Kidney epithelial cell (primary cell): Measurements from ENCODE around the gene PPME1. TPM values are rescaled to one million over a fixed set of nuclear protein-coding genes. Genes with fewer than 3 reads are reported as not detected.

Experiments
- DNase-seq: peaks from one replicate; pipeline ENCODE4 v3.0.0-alpha.2; 2010; ENCODE audit warnings: low read depth
- H3K27me3 ChIP-seq: 2 replicates; pipeline ENCODE4 v1.6.0; 2011; ENCODE audit warnings: low read length; ENCODE audit not compliant: control insufficient read depth, insufficient read depth
- H3K36me3 ChIP-seq: 2 replicates; pipeline ENCODE4 v1.5.1; 2011; ENCODE audit warnings: low read length; ENCODE audit not compliant: control insufficient read depth, insufficient read depth
- H3K4me3 ChIP-seq: 2 replicates; pipeline ENCODE4 v1.5.1; 2011; ENCODE audit warnings: low read depth, mild to moderate bottlenecking, control low read depth, low read length
- total RNA-seq: library from RNA; depleted of rRNA; stranded (reverse); fragments of >200 nt; gene quantifications from 2 replicates; pipeline ENCODE4 v1.2.3, GENCODE V29; 2015
- TF ChIP-seq, protein P1 (sequence below): IDR thresholded peaks from 2 replicates; pipeline ENCODE4 v1.5.1; 2011; ENCODE audit warnings: mild to moderate bottlenecking, moderate library complexity, low read length, control low read depth, inconsistent platforms; ENCODE audit not compliant: insufficient read depth, poor library complexity, severe bottlenecking

Gene PPME1
- total RNA-seq, 1 donor from 2014 or later = 29.2 TPM

DNA sequence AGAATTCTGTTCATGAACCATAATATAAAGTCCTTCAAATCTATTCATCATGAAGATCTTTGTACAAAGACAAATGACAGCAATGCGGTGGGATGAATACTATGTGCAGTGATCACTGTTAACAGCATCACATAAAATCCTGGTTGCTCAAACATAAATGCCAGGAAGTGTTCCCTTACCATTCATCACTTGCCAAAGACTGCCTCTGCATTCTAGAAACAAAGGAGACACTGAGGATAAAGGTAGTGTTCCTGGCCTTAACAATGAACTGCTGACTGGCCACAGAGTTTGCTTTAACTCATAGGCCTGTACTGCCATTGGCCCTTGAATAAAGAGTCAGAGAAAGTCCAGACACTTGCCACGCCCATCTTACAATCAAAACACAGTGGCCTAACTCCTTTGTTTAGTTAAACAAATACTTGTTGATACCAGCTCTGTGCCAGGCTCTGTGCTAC, 29.8 kb upstream of the PPME1 start:
- H3K27me3 ChIP-seq = no peaks in the 10 kb centered on the region
- no peaks in the 10 kb centered on the region for H3K36me3 ChIP-seq
- TF ChIP-seq, protein P1, sequence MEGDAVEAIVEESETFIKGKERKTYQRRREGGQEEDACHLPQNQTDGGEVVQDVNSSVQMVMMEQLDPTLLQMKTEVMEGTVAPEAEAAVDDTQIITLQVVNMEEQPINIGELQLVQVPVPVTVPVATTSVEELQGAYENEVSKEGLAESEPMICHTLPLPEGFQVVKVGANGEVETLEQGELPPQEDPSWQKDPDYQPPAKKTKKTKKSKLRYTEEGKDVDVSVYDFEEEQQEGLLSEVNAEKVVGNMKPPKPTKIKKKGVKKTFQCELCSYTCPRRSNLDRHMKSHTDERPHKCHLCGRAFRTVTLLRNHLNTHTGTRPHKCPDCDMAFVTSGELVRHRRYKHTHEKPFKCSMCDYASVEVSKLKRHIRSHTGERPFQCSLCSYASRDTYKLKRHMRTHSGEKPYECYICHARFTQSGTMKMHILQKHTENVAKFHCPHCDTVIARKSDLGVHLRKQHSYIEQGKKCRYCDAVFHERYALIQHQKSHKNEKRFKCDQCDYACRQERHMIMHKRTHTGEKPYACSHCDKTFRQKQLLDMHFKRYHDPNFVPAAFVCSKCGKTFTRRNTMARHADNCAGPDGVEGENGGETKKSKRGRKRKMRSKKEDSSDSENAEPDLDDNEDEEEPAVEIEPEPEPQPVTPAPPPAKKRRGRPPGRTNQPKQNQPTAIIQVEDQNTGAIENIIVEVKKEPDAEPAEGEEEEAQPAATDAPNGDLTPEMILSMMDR = no peak
- DNase-seq = no peak
- H3K4me3 ChIP-seq = no peak overlapping the region

DNA sequence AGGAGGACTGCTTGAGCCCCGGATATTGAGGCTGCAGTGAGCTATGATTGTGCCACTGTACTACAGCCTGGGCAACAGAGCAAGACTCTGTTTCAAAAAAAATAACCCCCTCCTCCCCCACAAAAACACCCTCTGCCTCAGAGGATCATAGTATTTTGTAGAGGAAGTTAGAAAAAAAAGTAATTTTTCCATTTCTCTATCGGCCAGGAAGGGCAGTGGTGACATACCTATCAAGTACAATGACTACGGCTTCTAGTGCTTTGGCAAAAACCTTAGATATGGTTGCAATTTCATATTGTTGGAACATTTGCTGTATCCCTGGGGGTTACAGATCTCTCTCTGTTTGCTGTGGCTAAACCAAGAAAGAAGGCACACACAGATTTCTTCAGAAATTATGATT, 29.2 kb upstream of the PPME1 start:
- no peaks in the 10 kb centered on the region for H3K27me3 ChIP-seq
- H3K4me3 ChIP-seq = no peak overlapping the region
- DNase-seq = no peak
- H3K36me3 ChIP-seq = no peaks in the 10 kb centered on the region
- TF ChIP-seq, protein P1 = no peak

DNA sequence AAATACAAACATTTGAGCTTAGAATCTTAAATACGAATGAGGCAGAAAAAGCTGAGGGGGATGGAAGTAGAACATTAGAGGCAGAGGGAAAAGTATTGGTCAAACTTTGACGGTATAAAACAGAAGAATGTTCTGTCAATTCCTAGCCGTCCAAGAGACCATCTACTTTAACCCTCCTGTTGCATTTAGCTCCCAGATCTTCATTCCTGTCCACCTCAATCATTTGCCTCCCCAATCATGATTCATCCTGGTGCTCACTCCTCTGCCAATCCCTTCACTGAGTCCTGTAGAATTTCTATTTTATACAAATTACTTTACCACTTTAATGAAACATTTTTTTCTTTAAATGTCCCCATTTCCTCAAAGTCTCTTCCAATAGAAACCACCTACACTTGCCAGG, 28.5 kb upstream of the PPME1 start:
- no peaks in the 10 kb centered on the region for H3K36me3 ChIP-seq

DNA sequence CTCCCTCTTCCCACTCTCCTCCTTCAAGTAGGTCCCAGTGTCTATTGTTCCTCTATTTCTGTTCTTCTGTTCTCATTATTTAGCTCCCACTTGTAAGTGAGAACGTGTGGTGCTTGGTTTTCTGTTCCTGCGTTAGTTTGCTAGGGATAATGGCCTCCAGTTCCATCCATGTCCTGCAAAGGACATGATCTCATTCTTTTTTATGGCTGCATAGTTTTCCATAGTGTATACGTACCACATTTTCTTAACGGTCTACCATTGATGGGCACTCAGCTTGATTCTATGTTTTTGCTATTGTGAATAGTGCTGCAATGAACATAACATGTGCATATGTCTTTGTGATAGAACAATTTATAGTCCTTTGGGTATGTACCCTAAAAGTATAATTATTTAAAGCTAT, 26.5 kb upstream of the PPME1 start:
- TF ChIP-seq, protein P1 = no peak
- DNase-seq = no peak
- H3K27me3 ChIP-seq = no peaks in the 10 kb centered on the region
- H3K4me3 ChIP-seq = no peak overlapping the region
- no peaks in the 10 kb centered on the region for H3K36me3 ChIP-seq

More for the DNA sequence above, 28.5 kb upstream of the PPME1 start:
- TF ChIP-seq, protein P1 = no peak
- no peak for DNase-seq
- Histone ChIP-seq H3K4me3 (no peak overlapping the region), H3K27me3 (no peaks in the 10 kb centered on the region)

DNA sequence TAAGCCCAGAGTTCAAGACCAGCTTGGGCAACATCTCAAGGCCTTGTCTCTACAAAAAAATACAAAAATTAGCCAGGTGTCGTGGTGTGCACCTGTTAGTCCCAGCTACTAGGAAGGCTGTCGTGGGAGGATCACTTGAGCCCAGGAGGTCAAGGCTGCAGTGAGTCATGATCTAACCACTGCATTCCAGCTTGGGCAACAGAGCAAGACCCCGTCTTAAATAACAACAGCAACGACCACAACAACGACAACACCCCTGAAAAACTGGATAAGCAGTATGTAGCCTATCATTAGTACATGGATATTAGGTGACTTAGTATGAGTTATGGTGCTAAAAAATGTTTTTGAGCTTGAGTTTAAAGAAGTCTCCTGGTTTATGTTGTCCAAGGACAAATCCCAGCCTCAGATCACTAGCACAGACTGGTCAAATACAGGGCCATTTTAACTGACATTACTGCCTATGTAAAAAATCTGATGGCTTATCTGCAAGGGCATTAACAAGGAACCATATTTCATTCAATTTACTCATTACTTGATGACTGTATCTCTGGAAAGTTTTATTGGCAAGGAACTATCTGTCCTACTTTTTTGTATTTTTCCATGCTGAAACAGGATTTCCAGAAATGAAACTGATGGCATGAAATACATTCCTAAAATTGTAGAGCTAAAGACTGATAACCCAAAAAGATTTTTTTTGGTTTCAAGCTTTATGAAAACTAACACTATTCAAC, 23.7 kb upstream of the PPME1 start:
- DNase-seq = peak; percentile 91
- Histone ChIP-seq H3K4me3 (no peak overlapping the region), H3K36me3 (no peaks in the 10 kb centered on the region), H3K27me3 (no peaks in the 10 kb centered on the region)
- TF ChIP-seq, protein P1 = no peak

DNA sequence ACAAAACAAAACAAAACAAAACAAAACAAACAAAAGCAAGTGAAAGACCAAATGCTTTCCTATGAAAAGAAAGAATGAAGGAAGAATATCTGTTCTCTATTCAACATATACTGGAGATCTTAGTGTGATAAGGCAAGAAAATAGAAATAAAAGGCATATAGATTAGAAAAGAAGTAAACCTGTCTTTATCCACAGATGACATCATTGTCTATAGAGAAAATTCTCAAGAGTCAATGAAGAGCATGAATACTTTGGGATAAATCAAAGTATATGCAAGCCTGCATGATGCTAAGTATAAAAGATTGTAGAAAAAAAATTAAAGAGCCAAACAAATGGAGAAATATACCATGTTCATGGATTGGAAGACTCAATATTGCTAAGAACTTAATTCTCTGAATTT, 17.9 kb upstream of the PPME1 start:
- H3K36me3 ChIP-seq = no peaks in the 10 kb centered on the region
- TF ChIP-seq, protein P1 = no peak
- no peak for DNase-seq
- H3K4me3 ChIP-seq = no peak overlapping the region
- no peaks in the 10 kb centered on the region for H3K27me3 ChIP-seq
